Uterus (tissue), 4 donors: Measurements from ENCODE around the gene IMPDH2. TPM values are rescaled to one million over a fixed set of nuclear protein-coding genes. Genes with fewer than 3 reads are reported as not detected.
A peak's percentile ranks its signal among the peaks of the same experiment; 100 is the strongest.

Experiments used
- DNase-seq, 2 donors: peaks; one replicate each; pipeline ENCODE4 v3.0.0-alpha.2; 2019 to 2020
- H3K27ac ChIP-seq, 2 donors: fragments of 200-600 bp; sonication (generic); 1 replicate in 1 of 2; 2 replicates in 1 of 2; pipeline ENCODE4 v1.5.1; 2016 to 2018
- H3K27me3 ChIP-seq, 2 donors: fragments of 200-600 bp; sonication (generic); one replicate each; pipeline ENCODE4 v1.5.1; 2018 to 2019; ENCODE audit warnings: control low read depth in 1 of 2
- H3K36me3 ChIP-seq, 2 donors: fragments of 200-600 bp; sonication (generic); one replicate each; pipeline ENCODE4 v1.5.1; 2019; ENCODE audit warnings: control low read depth in 1 of 2
- H3K4me1 ChIP-seq, 2 donors: fragments of 200-600 bp; sonication (generic); one replicate each; pipeline ENCODE4 v1.5.1; 2018 to 2019; ENCODE audit warnings: control low read depth in 1 of 2
- H3K4me3 ChIP-seq, 2 donors: fragments of 200-600 bp; sonication (generic); 1 replicate in 1 of 2; 2 replicates in 1 of 2; pipeline ENCODE4 v1.5.1; 2018 to 2019; ENCODE audit warnings: mild to moderate bottlenecking in 1 of 2
- H3K9me3 ChIP-seq, 2 donors: fragments of 200-600 bp; sonication (generic); one replicate each; pipeline ENCODE4 v1.5.1; 2019; ENCODE audit warnings: control low read depth in 1 of 2
- CTCF ChIP-seq, 4 experiments: fragments of 200-600 bp in 2 of 4; fragments of 450-650 bp in 2 of 4; sonication (generic) in 2 of 4; IDR thresholded peaks; one replicate each; pipeline ENCODE4 v1.5.1; 2016 to 2019; ENCODE audit warnings: antibody characterized with exemption in 4 of 4, mild to moderate bottlenecking in 2 of 4, moderate library complexity in 1 of 4
- POLR2A ChIP-seq, 2 donors: fragments of 450-650 bp; IDR thresholded peaks; one replicate each; pipeline ENCODE4 v1.6.1; 2016; ENCODE audit warnings: antibody characterized with exemption in 2 of 2, mild to moderate bottlenecking in 1 of 2, moderate library complexity in 1 of 2
- intact Hi-C: fragments of 100-400 bp; cut with DNase I; formaldehyde crosslinking; loops from one replicate; pipeline ENCODE4 v1.15.1; 2023; ENCODE audit warnings: low total_unique reads
- total RNA-seq, 4 donors: library from RNA; depleted of rRNA in 3 of 4; stranded (reverse); fragments of >200 nt in 3 of 4; gene quantifications; one replicate each; pipeline versions ENCODE4 v1.1.0 to v1.2.4, GENCODE V29; 2014 to 2023
- donor health status: DM: yes; HTN: yes; CAD: no.

Gene IMPDH2
- total RNA-seq, 4 donors from 2014 or later, result 53.0 to 273 (median 163) TPM

- intact Hi-C loops, result loop anchor here (10.0 kb wide), 1 partner anchor 455 kb away; no protein-coding TSS in a partner anchor
- TF ChIP-seq CTCF (IDR thresholded peaks at IDR 0.05) (peak; percentile 34 to 59 (median 40)), POLR2A (IDR thresholded peaks at IDR 0.05) (peak; percentile 41 to 76)
- DNase-seq, result peak; percentile 94
These were observed 39.2 kb downstream of the IMPDH2 start, which contains the start of gene P4HTM for GRCh38 chr3:48989796-48990635. Gene P4HTM, plus strand, starts transcription at chr3:48990241. Its CDS starts 16 bp downstream, at chr3:48990257.

GRCh38 chr3:48989126-48989795 lies 39.9 kb downstream of the IMPDH2 start:
- no peaks in the 10 kb centered on the region for H3K36me3 ChIP-seq
- peak in 1 of 2 donors; percentile 49 for DNase-seq
- TF ChIP-seq CTCF (IDR thresholded peaks at IDR 0.05) (no peak), POLR2A (IDR thresholded peaks at IDR 0.05) (no peak)
- H3K4me3 ChIP-seq, result peak overlapping the region; percentile 56 to 70
- H3K9me3 ChIP-seq, result no peaks in the 10 kb centered on the region
- H3K27me3 ChIP-seq, result no peaks in the 10 kb centered on the region
- H3K4me1 ChIP-seq, result peaks cover 0 to 9% of the 10 kb centered on the region in 2 donors
- H3K27ac ChIP-seq, result peak overlapping the region; percentile 93 to 94
- intact Hi-C loops, result loop anchor here (10.0 kb wide), 1 partner anchor 456 kb away; no protein-coding TSS in a partner anchor

More at GRCh38 chr3:48989796-48990635, 39.2 kb downstream of the IMPDH2 start, which contains the start of gene P4HTM:
- H3K27me3 ChIP-seq, result no peaks in the 10 kb centered on the region
- H3K4me3 ChIP-seq, result peak within 1 kb of the TSS; percentile 56 to 70
- H3K4me1 ChIP-seq, result peaks cover 0 to 9% of the 10 kb centered on the region in 2 donors
- no peaks in the 10 kb centered on the region for H3K9me3 ChIP-seq
- no peaks in the 10 kb centered on the region for H3K36me3 ChIP-seq
- H3K27ac ChIP-seq, result peak within 1 kb of the TSS; percentile 93 to 94

- DNase-seq, result no peak
- intact Hi-C loops, result loop anchor here (10.0 kb wide), 1 partner anchor 459 kb away; no protein-coding TSS in a partner anchor
- TF ChIP-seq POLR2A (IDR thresholded peaks at IDR 0.05) (no peak), CTCF (IDR thresholded peaks at IDR 0.05) (no peak)
- Histone ChIP-seq H3K9me3 (no peaks in the 10 kb centered on the region), H3K4me3 (no peak overlapping the region), H3K27ac (no peak overlapping the region), H3K36me3 (no peaks in the 10 kb centered on the region), H3K27me3 (no peaks in the 10 kb centered on the region), H3K4me1 (peaks cover 0 to 5% of the 10 kb centered on the region in 2 donors)
These were observed 43.3 kb downstream of the IMPDH2 start for GRCh38 chr3:48985831-48986376.

GRCh38 chr3:48984663-48985062 lies 44.5 kb downstream of the IMPDH2 start:
- Histone ChIP-seq H3K4me1 (peaks cover 0 to 5% of the 10 kb centered on the region in 2 donors), H3K27ac (no peak overlapping the region), H3K9me3 (no peaks in the 10 kb centered on the region), H3K36me3 (no peaks in the 10 kb centered on the region), H3K4me3 (no peak overlapping the region), H3K27me3 (no peaks in the 10 kb centered on the region)
- no peak for DNase-seq
- intact Hi-C loops, result loop anchor here (10.0 kb wide), 1 partner anchor 460 kb away; no protein-coding TSS in a partner anchor
- TF ChIP-seq POLR2A (IDR thresholded peaks at IDR 0.05) (no peak), CTCF (IDR thresholded peaks at IDR 0.05) (no peak)
